Colon (tissue), 2 donors: ENCODE measurements around the gene TYK2.

Experiments used
- FAIRE-seq: peaks from 2 replicates; lab custom pipeline; 2012; peaks lifted over from hg19 to GRCh38; lab: Jason Lieb, UNC
- donor health status: control.
- donor health status: control.

The TYK2 gene

GRCh38 chr19:10309423-10309822 lies 70.9 kb downstream of the TYK2 start, which contains the start of gene ZGLP1:
TSS of gene ZGLP1 (minus strand) at chr19:10309815.
- FAIRE-seq = no peak

GRCh38 chr19:10306327-10306726 lies 74.0 kb downstream of the TYK2 start:
- FAIRE-seq = no peak

GRCh38 chr19:10305139-10305806 lies 75.1 kb downstream of the TYK2 start:
- no peak for FAIRE-seq
